Stimulated activated naive B cell treated with anti-CD40 and anti-IgM and Interleukin-4, amounts not matched to agents 10 μg/mL and 1 μg/mL and 100 μg/mL, for 72 hours (primary cell): ENCODE results near the gene BRCA2.

Source experiments
- ATAC-seq, 2 donors: fragments of 150-1000 bp; cut with Tn5 transposase; replicated peaks; 2 replicates each; pipeline ENCODE4 v1.10.0; 2021; ENCODE audit warnings: moderate library complexity in 1 of 2
- DNase-seq: peaks from one replicate; pipeline ENCODE4 v3.0.0; 2021
- H3K27ac Mint-ChIP-seq: one replicate; pipeline ENCODE4 v1.8.0; 2022; ENCODE audit warnings: mild to moderate bottlenecking, mixed read lengths
- H3K27me3 Mint-ChIP-seq, 2 donors: one replicate each; pipeline ENCODE4 v1.8.0; 2022; ENCODE audit warnings: mixed read lengths in 2 of 2
- H3K36me3 Mint-ChIP-seq, 2 donors: one replicate each; pipeline ENCODE4 v1.8.0; 2022; ENCODE audit warnings: mixed read lengths in 2 of 2, mild to moderate bottlenecking in 1 of 2
- H3K4me1 Mint-ChIP-seq, 2 donors: one replicate each; pipeline ENCODE4 v1.8.0; 2022; ENCODE audit warnings: mixed read lengths in 2 of 2, mild to moderate bottlenecking in 1 of 2
- H3K4me3 Mint-ChIP-seq, 2 donors: one replicate each; pipeline ENCODE4 v1.8.0; 2022; ENCODE audit warnings: mild to moderate bottlenecking in 2 of 2, mixed read lengths in 2 of 2, moderate library complexity in 1 of 2
- H3K9me3 Mint-ChIP-seq, 2 donors: one replicate each; pipeline ENCODE4 v1.8.0; 2022; ENCODE audit warnings: mixed read lengths in 2 of 2, mild to moderate bottlenecking in 1 of 2

The BRCA2 gene

DNA sequence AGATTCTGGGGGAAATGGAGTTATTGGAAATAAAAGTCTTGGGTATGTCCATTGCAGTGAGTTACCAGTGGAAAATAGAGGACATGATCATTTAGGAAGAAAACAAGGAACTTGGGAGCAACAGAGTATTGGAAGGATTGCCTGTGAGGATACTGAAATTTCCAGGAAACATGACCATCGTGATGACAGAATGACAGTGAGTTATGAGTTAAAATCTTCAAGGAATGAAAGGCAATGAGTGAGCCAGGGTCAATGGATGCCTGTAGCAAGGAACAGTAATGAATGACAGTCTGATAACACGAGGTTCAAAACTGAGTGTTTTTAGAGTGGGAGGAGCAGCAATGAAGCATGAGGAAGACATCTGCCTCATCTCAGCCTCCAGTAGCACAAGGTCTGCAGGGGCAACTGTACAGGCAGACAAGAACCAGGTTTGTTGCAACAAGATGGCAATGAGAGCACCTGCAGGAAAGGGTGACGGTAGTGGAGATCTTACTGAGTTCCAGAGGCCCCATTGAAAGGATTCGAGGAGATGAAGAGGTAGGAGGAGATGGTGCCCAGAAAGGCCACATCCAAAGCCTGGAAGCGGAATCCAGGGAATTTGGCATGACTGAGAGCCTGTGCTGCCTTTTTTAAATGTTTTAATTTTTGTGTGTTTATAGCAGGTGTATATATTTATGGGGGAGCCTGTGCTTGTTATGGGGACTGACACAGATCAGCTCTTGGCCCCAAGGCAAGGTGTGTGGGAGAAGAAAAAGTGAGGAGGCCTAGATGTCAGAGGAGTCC is 68.7 kb downstream of the BRCA2 start:
- no peak for DNase-seq
- Mint-ChIP-seq H3K36me3 (peaks cover 5 to 7% of the 10 kb centered on the region in 2 donors), H3K9me3 (no peaks in the 10 kb centered on the region), H3K4me1 (no peaks in the 10 kb centered on the region), H3K27ac (no peak overlapping the region), H3K27me3 (no peaks in the 10 kb centered on the region), H3K4me3 (no peak overlapping the region)
- ATAC-seq, result no peak

DNA sequence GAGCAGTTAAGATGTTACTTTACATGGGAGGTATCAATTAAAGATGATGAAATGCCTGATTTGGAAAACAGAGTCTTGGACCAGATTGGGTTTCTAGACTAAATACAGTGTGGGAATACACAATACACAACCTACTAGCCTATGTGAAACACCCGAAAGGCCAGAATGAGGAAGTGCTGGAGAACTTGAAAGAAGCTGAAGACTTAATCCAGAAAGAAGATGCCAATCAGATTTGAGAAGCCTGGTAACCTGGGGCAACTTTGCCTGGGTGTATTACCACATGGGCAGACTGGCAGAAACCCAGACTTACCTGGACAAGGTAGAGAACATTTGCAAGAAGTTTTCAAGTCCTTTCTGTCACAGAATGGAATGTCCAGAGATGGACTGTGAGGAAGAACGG is 69.4 kb downstream of the BRCA2 start:
- ATAC-seq (no peak), DNase-seq (no peak)
- no peaks in the 10 kb centered on the region for H3K4me1 Mint-ChIP-seq
- H3K4me3 Mint-ChIP-seq, result no peak overlapping the region
- H3K27ac Mint-ChIP-seq, result no peak overlapping the region
- peaks cover 5 to 7% of the 10 kb centered on the region in 2 donors for H3K36me3 Mint-ChIP-seq
- H3K9me3 Mint-ChIP-seq, result no peaks in the 10 kb centered on the region
- H3K27me3 Mint-ChIP-seq, result no peaks in the 10 kb centered on the region

DNA sequence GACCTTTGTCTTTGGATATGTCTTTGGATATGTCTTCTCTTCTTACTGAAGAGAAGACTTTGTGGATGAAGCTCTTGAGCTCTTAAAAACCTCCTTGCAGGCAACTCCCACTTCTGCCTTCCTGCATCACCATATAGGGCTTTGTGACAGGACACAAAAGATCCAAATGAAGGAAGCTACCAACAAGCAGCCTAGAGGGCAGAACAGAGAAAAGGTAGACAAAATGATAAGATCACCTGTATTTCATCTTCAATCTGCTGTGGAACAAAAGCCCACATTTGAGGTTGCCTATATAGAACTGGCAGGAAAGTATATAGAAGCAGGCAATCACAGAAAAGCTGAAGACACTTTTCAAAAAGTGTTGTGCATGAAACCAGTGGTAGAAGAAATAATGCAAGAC is 70.1 kb downstream of the BRCA2 start:
- DNase-seq (no peak), ATAC-seq (no peak)
- H3K27ac Mint-ChIP-seq, result no peak overlapping the region
- peaks cover 6 to 9% of the 10 kb centered on the region in 2 donors for H3K36me3 Mint-ChIP-seq
- H3K4me1 Mint-ChIP-seq, result peaks cover 0 to 1% of the 10 kb centered on the region in 2 donors
- H3K4me3 Mint-ChIP-seq, result no peak overlapping the region
- H3K27me3 Mint-ChIP-seq, result no peaks in the 10 kb centered on the region
- no peaks in the 10 kb centered on the region for H3K9me3 Mint-ChIP-seq

DNA sequence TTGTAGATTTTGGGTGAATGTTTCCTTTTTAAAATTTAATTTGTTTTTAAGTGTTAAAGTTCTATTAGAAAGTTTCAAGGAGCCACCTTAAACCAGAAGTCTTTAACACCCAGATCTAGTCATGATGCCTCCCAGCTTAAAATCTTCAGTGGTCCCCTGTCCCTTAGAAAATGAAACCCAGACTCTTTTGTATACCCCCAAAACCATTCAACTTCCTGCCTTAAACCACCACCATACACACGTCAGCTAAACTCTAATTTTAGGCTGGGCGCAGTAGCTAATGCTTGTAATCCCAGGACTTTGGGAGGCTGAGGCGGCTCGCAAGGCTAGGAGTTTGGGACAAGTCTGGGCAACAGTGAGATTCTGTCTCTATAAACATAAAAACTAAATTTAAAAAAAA is 74.7 kb downstream of the BRCA2 start:
- H3K27ac Mint-ChIP-seq, result no peak overlapping the region
- H3K9me3 Mint-ChIP-seq, result no peaks in the 10 kb centered on the region
- ATAC-seq (no peak), DNase-seq (no peak)
- H3K4me1 Mint-ChIP-seq, result peaks cover 0 to 3% of the 10 kb centered on the region in 2 donors
- H3K36me3 Mint-ChIP-seq, result peaks cover 22 to 28% of the 10 kb centered on the region in 2 donors
- H3K27me3 Mint-ChIP-seq, result no peaks in the 10 kb centered on the region
- H3K4me3 Mint-ChIP-seq, result no peak overlapping the region

DNA sequence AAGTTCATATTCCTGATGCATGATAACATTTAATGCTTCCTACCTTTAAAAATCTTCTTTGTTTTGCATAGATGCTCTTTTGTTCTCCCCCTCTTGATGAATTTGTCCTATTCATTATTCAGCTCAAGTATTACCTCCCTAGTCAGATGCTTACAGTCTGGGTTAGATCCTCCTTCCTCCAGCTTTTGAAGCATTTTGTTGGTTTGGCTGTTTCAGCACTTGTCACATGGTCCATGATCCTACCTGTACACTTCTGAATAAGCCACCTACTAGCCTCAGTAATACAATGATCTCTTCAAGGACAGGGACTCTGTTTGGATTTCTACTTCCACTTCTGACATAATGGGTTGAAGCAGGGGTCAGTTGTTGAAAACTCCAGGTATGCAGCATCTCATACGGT is 75.2 kb downstream of the BRCA2 start:
- Mint-ChIP-seq H3K36me3 (peaks cover 22 to 28% of the 10 kb centered on the region in 2 donors), H3K4me1 (peaks cover 0 to 3% of the 10 kb centered on the region in 2 donors), H3K9me3 (no peaks in the 10 kb centered on the region), H3K4me3 (no peak overlapping the region), H3K27ac (no peak overlapping the region), H3K27me3 (no peaks in the 10 kb centered on the region)
- ATAC-seq, result no peak
- DNase-seq, result no peak

DNA sequence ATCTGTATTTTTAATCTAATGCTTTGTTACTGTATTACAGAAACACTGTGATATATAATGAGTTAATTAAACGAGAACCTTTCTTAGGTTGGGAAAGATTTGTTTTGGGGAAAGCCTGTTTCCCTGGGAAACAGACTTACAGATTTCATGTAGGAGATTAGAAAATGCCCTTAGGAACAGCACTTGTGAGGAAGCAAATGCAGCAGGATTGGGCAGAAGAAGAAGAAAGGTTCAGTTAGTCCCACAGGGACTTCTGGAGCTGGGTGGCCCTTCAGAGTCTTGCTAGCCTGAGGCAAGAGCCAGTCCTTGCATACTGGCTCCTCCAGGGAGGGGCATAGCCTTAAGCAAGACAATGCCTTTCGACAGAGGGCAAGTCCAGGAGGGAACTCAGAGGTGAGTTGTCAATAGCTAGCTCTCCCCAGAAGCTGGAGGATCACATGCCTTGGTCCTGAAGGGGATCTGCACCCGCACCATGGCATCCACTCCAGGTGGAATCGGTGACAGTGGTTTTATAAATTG is 75.9 kb downstream of the BRCA2 start:
- Mint-ChIP-seq H3K27me3 (no peaks in the 10 kb centered on the region), H3K9me3 (no peaks in the 10 kb centered on the region), H3K4me3 (no peak overlapping the region), H3K27ac (no peak overlapping the region), H3K36me3 (peaks cover 24 to 31% of the 10 kb centered on the region in 2 donors), H3K4me1 (peaks cover 0 to 3% of the 10 kb centered on the region in 2 donors)
- no peak for DNase-seq
- ATAC-seq, result no peak

DNA sequence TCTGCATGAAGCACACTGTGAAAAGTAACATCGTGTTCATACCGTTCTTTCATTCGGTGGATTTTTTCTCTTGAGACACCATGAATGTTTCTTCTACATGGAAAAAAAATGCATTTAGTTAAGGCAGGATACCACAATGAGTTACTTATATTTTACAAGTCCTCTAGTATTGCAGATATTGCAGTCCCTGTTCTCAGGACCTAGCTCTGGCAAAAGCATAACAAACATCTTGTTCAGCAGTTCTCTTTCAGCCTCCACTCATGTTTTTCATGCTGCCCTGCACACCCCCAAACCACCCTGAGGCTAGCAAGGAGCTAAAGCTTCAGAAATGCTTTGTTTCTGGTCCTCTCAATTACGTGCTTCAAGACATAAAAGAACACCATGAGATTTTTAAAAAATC is 87.8 kb downstream of the BRCA2 start:
- DNase-seq (no peak), ATAC-seq (no peak)
- Mint-ChIP-seq H3K27ac (no peak overlapping the region), H3K4me3 (no peak overlapping the region), H3K9me3 (no peaks in the 10 kb centered on the region), H3K27me3 (no peaks in the 10 kb centered on the region), H3K36me3 (peaks cover 25 to 45% of the 10 kb centered on the region in 2 donors), H3K4me1 (peaks cover 0 to 2% of the 10 kb centered on the region in 2 donors)

DNA sequence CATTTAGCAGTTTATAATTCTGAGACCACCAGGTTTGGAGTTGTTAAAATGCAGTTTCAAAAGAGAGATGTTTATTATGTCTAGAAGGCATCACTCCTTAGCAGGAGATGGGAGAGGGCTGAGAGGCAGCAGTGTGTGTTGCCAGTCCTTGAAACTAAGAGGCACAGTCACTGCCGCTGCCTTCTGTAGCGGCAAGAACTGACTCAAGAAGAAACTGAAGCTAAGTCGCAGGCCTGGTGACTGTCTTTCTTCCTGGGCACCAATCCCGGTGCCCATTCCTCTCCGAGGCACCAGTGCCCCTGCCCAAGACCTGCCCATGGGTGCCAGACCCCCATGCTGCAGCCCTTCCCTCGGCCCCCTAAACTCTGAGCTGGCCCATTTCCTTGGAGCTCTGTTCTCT is 92.5 kb downstream of the BRCA2 start:
- H3K36me3 Mint-ChIP-seq, result peaks cover 35 to 38% of the 10 kb centered on the region in 2 donors
- no peak for DNase-seq
- no peaks in the 10 kb centered on the region for H3K9me3 Mint-ChIP-seq
- H3K4me3 Mint-ChIP-seq, result no peak overlapping the region
- H3K27me3 Mint-ChIP-seq, result no peaks in the 10 kb centered on the region
- peak overlapping the region; percentile 37 for H3K27ac Mint-ChIP-seq
- no peak for ATAC-seq
- peaks cover 14 to 16% of the 10 kb centered on the region in 2 donors for H3K4me1 Mint-ChIP-seq

DNA sequence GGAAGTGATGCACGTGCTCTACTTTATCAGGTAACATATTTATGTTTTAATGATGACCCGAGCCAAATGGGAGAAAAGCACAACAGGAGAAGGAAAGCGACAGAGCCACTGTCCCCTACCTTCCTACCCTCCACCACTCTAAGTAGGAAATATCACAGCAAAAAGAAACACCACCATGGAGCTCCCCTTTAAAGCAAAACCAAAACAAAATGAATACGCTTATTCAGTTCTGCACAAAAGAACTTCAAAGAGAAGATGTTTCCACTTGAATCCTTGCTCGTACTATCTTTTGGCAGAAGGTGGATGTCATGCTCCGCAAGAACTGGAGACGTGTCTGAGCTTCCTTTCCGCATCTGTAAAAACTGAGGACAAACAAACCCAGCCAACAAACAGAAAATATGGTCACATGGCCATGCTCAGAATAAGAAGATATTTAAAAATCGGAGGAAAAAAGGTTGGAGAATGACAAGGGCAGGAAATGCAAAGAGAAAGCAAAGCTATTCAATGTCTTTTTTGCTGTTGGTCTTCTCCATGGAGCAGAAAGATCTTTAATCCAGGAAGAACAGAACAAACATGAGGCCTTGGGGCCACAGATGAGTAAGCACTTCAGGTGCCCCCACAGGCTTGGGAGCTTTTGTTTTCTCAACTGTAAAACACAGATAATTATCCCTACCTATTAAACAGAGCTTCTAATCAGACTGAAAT is 93.1 kb downstream of the BRCA2 start:
- ATAC-seq (no peak), DNase-seq (no peak)
- Mint-ChIP-seq H3K9me3 (no peaks in the 10 kb centered on the region), H3K27me3 (no peaks in the 10 kb centered on the region), H3K4me3 (no peak overlapping the region), H3K36me3 (peaks cover 34% of the 10 kb centered on the region in 2 donors), H3K27ac (peak overlapping the region; percentile 37), H3K4me1 (peaks cover 14 to 16% of the 10 kb centered on the region in 2 donors)

DNA sequence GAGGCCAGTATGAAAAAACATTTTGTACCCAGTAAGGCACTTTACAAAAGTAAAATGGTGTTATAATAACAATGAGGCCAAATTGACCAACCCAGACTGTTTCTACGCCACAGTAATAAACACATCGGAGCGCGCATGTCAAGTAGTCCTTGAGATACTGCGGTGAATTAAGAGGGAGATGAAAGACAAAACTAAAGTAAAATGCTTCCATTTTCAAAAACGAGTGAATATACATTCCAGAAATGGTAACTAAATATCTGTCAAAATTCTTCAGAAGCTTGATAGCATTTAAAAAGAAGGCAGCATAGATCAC is 93.6 kb downstream of the BRCA2 start:
- Mint-ChIP-seq H3K27me3 (no peaks in the 10 kb centered on the region), H3K4me1 (peaks cover 14 to 16% of the 10 kb centered on the region in 2 donors), H3K4me3 (no peak overlapping the region), H3K36me3 (peaks cover 34% of the 10 kb centered on the region in 2 donors), H3K27ac (no peak overlapping the region), H3K9me3 (no peaks in the 10 kb centered on the region)
- ATAC-seq, result no peak
- no peak for DNase-seq

DNA sequence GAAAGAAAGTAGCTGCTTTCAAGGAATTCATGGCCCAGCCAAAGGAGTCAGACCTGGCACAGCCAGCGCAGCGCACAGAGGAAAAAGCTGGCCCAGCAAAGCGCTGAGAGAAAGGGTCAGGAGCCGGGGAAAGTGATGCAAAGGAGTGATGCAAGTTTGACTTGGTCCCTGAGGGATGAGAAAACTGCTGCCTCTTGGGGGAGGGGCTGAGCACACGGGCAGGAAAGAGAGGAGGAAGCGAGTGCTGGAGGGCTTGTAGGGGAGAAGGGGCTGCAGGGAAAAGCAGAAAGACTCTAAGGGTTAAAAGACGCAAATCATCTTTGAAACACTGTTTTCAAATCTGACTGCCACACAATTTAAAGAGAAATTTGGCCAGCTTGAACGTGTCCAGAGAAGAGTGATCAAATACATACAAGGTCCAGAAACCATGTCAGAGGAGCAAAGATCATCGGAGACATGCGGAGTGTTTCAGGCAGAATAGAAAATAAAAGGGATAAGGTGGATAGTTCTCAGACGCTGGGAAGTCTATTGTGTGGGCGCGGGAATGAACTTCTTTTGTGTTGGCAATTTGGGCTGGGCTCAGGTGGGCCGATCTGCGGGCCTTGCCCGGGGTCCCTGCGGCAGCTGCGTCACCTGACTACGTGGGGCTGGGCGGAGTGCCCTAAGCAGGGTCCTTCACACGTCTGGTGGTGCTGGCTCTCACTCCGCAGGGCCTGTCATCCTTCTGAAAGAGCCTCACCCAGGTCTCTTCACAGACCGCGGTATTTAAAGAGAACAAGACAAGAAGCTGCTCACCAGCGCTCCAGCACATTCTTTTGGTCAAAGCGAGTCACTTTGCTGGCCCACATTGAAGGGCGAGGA is 94.5 kb downstream of the BRCA2 start:
- no peak for DNase-seq

DNA sequence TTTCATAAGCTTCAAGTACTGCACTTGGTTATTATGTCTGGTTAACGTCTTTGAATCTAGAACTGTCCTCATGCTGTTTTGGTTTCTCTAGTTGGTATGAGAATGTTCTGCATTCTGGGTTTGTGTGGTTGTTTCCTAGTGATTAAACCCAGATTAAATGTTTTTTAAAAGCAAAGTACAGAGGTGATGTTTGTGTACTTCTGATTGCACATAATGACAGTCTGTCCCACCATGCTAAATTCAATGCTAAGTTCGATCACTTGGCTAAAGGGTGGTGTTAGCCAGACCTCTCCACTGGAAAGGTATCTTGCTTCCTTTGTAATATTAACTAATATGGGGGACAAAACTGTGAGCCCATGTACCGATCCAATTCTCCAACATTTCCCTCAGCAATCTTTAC is 98.0 kb downstream of the BRCA2 start:
- DNase-seq, result no peak
- Mint-ChIP-seq H3K4me1 (peaks cover 16 to 26% of the 10 kb centered on the region in 2 donors), H3K9me3 (peaks cover 0 to 5% of the 10 kb centered on the region in 2 donors), H3K4me3 (no peak overlapping the region), H3K27me3 (no peaks in the 10 kb centered on the region), H3K27ac (no peak overlapping the region), H3K36me3 (peaks cover 31 to 36% of the 10 kb centered on the region in 2 donors)
- ATAC-seq, result no peak

More for the DNA sequence above, 94.5 kb downstream of the BRCA2 start:
- H3K4me3 Mint-ChIP-seq, result peak overlapping the region in 1 of 2 donors; percentile 2
- H3K27me3 Mint-ChIP-seq, result no peaks in the 10 kb centered on the region
- peaks cover 34% of the 10 kb centered on the region in 2 donors for H3K36me3 Mint-ChIP-seq
- H3K27ac Mint-ChIP-seq, result no peak overlapping the region
- H3K9me3 Mint-ChIP-seq, result no peaks in the 10 kb centered on the region
- peaks cover 14 to 16% of the 10 kb centered on the region in 2 donors for H3K4me1 Mint-ChIP-seq
- ATAC-seq, result no peak

DNA sequence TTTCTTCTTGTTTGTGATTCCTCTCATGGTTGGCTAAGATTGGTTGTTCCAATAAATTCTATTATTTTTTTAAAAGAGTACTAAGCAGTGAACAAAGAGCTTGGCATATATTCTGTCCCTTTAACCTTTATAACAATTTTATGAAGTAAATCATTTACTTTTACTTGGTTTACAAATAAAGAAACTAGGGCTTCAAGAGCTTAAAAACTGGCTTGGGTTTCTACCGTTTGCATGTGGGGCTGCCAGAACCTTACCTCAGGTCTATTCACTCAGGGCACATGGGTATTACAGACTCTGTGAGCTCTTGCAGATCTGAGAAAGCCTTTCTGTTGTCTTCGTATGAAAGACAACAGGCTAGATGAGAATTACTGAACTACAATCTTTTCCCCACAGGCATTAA is 99.3 kb downstream of the BRCA2 start:
- Mint-ChIP-seq H3K4me3 (no peak overlapping the region), H3K4me1 (peaks cover 11 to 17% of the 10 kb centered on the region in 2 donors), H3K27me3 (no peaks in the 10 kb centered on the region), H3K9me3 (peaks cover 4 to 8% of the 10 kb centered on the region in 2 donors), H3K36me3 (peaks cover 36 to 40% of the 10 kb centered on the region in 2 donors), H3K27ac (no peak overlapping the region)
- ATAC-seq (no peak), DNase-seq (no peak)

DNA sequence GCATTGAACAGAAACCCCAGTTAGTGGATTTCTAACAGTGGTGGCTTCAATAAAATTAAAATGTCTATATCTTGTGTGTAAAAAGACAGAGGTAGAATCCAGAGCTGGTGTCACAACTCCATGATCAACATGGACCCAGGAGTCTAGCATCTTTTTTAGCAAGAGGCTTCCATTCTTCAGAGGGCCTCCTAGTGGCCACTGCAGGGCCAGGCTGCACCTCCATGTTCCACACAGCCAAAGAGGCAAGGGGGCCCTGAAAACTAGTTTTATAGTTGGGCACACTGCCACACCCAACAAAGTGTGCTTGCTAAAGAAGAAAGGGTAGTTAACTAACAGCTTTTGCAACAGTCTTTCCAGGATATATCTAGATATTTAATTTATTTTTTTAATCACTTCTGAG is 99.7 kb downstream of the BRCA2 start:
- H3K27ac Mint-ChIP-seq, result no peak overlapping the region
- ATAC-seq, result peak; percentile 55 to 60
- H3K9me3 Mint-ChIP-seq, result peaks cover 4 to 11% of the 10 kb centered on the region in 2 donors
- H3K27me3 Mint-ChIP-seq, result no peaks in the 10 kb centered on the region
- peaks cover 37 to 40% of the 10 kb centered on the region in 2 donors for H3K36me3 Mint-ChIP-seq
- peaks cover 7 to 13% of the 10 kb centered on the region in 2 donors for H3K4me1 Mint-ChIP-seq
- no peak overlapping the region for H3K4me3 Mint-ChIP-seq
- no peak for DNase-seq
